Raji (cell line): ENCODE data around the gene TBC1D16.

Experiments
- POLR2A ChIP-seq: IDR thresholded peaks from 2 replicates; pipeline ENCODE4 v1.6.1; 2011; ENCODE audit warnings: low read depth, low read length, control low read depth; ENCODE audit not compliant: insufficient read depth

The TBC1D16 gene

GRCh38 chr17:80005360-80006338 lies 30.0 kb downstream of the TBC1D16 start:
- TF ChIP-seq POLR2A = no peak

- no peak for TF ChIP-seq POLR2A
These were observed 31.7 kb downstream of the TBC1D16 start for GRCh38 chr17:80003969-80004368.

- TF ChIP-seq POLR2A = no peak
These were observed 32.8 kb downstream of the TBC1D16 start for GRCh38 chr17:80002690-80003490.

GRCh38 chr17:80002070-80002641 lies 33.5 kb downstream of the TBC1D16 start:
- no peak for TF ChIP-seq POLR2A

GRCh38 chr17:80000981-80001775 lies 34.5 kb downstream of the TBC1D16 start:
- no peak for TF ChIP-seq POLR2A

- TF ChIP-seq POLR2A = no peak
These were observed 35.5 kb downstream of the TBC1D16 start for GRCh38 chr17:80000136-80000535.

GRCh38 chr17:79997011-79997660 lies 38.5 kb downstream of the TBC1D16 start:
- TF ChIP-seq POLR2A = no peak

- no peak for TF ChIP-seq POLR2A
These were observed 39.4 kb downstream of the TBC1D16 start for GRCh38 chr17:79996291-79996690.

GRCh38 chr17:79995696-79996095 lies 40.0 kb downstream of the TBC1D16 start:
- TF ChIP-seq POLR2A = no peak

GRCh38 chr17:79994602-79995001 lies 41.1 kb downstream of the TBC1D16 start:
- no peak for TF ChIP-seq POLR2A

- TF ChIP-seq POLR2A = no peak
These were observed 42.1 kb downstream of the TBC1D16 start for GRCh38 chr17:79993390-79994227.

GRCh38 chr17:79992649-79993389 lies 42.9 kb downstream of the TBC1D16 start:
- no peak for TF ChIP-seq POLR2A
